HG02938 (cell line): ENCODE data around the gene HM13.
"Not testable (repeated sequence)": the region's sequence is repeated elsewhere in the genome, so short reads cannot be mapped to it uniquely, and the experiment has no call there.

Experiments used
- ATAC-seq: cut with Tn5 transposase; IDR thresholded peaks from one replicate; pipeline ENCODE4 v1.9.1; 2021; ENCODE audit warnings: mild to moderate bottlenecking, moderate library complexity; ENCODE audit not compliant: unreplicated experiment

HM13 gene

GRCh38 chr20:31500527-31500926, 13.7 kb upstream of the HM13 start:
- ATAC-seq, result no peak

- peak; percentile 91 for ATAC-seq
These were observed 11.2 kb upstream of the HM13 start for GRCh38 chr20:31502884-31503673.

GRCh38 chr20:31505903-31506302, 8.3 kb upstream of the HM13 start:
- no peak for ATAC-seq

- no peak for ATAC-seq
These were observed 5.6 kb upstream of the HM13 start for GRCh38 chr20:31508517-31509244.

- ATAC-seq, result no peak
These were observed 981 bp downstream of the HM13 start for GRCh38 chr20:31515072-31515774.

GRCh38 chr20:31515775-31516107, 1.5 kb downstream of the HM13 start:
- no peak for ATAC-seq

- no peak for ATAC-seq
These were observed 1.9 kb downstream of the HM13 start for GRCh38 chr20:31516166-31516565.

- no peak for ATAC-seq
These were observed 2.4 kb downstream of the HM13 start for GRCh38 chr20:31516651-31517050.

GRCh38 chr20:31517373-31517772, 3.1 kb downstream of the HM13 start:
- no peak for ATAC-seq

GRCh38 chr20:31521267-31521666, 7.0 kb downstream of the HM13 start:
- not testable (repeated sequence) for ATAC-seq

GRCh38 chr20:31522731-31523130, 8.5 kb downstream of the HM13 start:
- ATAC-seq, result no peak

GRCh38 chr20:31523361-31524283, 9.4 kb downstream of the HM13 start:
- ATAC-seq, result no peak

- ATAC-seq, result no peak
These were observed 13.0 kb downstream of the HM13 start for GRCh38 chr20:31527266-31527665.

GRCh38 chr20:31535298-31535697, 21.1 kb downstream of the HM13 start:
- ATAC-seq, result no peak

- no peak for ATAC-seq
These were observed 22.3 kb downstream of the HM13 start for GRCh38 chr20:31536575-31536974.

- ATAC-seq, result no peak
These were observed 23.1 kb downstream of the HM13 start for GRCh38 chr20:31537116-31537871.

- no peak for ATAC-seq
These were observed 23.6 kb downstream of the HM13 start for GRCh38 chr20:31537890-31538289.

- ATAC-seq, result no peak
These were observed 24.1 kb downstream of the HM13 start for GRCh38 chr20:31538326-31538725.

GRCh38 chr20:31539636-31540035, 25.4 kb downstream of the HM13 start:
- not testable (repeated sequence) for ATAC-seq

- ATAC-seq, result no peak
These were observed 26.2 kb downstream of the HM13 start for GRCh38 chr20:31540406-31540805.
